NAMALWA (cell line): ENCODE results near the gene PRKAG3.
"Not testable (repeated sequence)": the region's sequence is repeated elsewhere in the genome, so short reads cannot be mapped to it uniquely, and the experiment has no call there.

Source experiments
- DNase-seq: peaks from one replicate; pipeline ENCODE4 v3.0.0-alpha.2; 2015; ENCODE audit warnings: low spot score

Gene PRKAG3

GRCh38 chr2:218863021-218863520 lies 31.5 kb upstream of the PRKAG3 start:
- DNase-seq: no peak

DNA sequence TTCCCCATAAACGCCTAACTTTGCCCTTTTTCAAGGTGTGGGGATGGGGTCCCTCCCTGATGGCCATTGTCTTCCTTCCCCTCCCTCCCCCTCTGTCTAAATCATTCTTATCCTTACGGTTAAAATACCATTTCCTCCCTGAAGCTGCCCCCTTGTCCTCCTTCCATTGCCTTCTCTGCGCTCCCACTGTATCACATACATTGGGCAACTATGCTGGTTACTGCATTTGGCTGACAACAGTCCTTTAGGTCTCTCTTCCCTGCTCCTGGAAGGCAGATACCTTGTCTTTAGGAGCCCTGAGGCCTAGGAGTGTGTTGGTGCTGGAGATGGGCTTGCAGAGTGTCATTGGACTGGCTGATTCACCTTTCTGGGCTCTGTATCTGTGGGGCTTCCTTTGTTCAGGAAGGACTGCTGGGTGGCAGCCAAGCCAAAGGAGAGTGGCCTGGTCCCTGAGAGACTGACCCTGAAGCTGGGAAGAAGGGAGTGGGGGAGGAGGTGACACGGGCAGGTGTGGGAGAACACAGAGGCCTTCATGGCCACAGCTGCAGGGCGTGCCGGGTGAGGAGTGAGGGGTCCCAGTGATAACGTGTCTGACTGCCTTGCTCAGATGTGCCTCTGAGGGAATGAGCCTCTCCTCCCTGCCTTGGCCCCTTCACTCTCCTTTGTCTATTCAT lies 30.2 kb upstream of the PRKAG3 start:
- DNase-seq: no peak

GRCh38 chr2:218860950-218861381 lies 29.4 kb upstream of the PRKAG3 start:
- peak; percentile 43 for DNase-seq

GRCh38 chr2:218859988-218860831 lies 28.6 kb upstream of the PRKAG3 start:
- no peak for DNase-seq

DNA sequence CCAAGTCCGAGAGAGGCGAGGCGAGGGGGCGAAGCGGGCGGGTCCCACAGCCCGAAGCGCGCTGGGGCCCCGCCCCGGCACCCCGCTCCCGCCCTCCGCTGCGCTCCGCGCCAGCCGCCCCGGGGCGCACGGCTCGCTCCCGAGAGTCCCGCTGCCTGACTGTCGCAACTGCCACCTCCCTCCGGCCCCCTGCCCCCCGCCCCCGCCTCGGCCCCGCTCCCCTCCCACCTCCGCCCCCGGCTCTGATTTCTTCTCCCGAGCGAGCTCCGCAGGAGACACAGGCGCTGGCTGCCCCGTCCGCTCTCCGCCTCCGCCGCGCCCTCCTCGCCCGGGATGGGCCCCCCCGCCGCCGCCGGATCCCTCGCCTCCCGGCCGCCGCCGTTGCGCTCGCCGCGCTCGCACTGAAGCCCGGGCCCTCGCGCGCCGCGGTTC lies 28.0 kb upstream of the PRKAG3 start, which contains the start of gene WNT6:
TSS of gene WNT6 (plus strand) at position 250 of the 432 bp plus-strand sequence. CDS start 233 bp downstream, outside the sequence.
- no peak for DNase-seq

DNA sequence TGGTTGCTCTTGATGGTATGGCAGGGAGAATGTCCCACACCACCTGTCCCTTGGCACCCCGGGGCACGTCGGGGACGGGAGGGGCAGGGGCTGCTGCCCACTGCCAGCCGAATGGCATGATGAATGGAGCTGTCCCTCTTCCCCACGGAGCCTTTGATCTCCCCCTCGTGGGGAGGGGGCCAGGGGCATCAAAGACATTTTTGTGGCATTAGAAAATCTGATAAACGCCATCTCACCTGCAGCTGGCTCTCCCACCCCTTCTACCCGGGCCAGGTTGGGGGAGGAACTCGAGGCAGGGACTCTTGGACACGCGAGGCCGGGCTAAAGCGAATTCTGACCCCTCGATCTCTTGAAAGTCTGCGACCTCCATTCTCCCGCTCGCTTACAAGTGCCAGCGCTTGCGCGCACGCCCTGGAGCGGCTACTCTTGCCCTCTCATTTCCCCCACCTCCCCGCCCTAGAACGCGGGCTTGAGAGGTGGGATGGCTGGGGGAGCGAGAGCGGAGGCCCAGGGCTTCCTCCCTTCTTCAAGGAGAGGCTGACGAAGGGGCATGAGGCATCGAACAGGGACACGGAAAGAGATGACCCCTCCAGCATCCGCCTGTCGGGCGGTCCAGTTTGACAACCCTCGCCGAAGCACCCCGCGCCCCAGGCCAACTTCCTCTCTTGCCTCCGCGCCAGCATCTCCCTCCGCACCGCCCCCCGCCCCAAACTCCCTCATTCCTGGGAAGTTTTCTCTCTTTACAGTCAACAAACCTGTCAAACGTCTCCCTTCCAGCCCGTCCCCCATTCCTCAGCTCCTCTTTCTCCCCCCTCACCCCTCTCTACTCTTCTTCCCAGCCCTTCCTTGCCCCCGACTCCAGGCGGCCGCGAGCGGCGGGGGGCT lies 27.3 kb upstream of the PRKAG3 start:
- DNase-seq: no peak

DNA sequence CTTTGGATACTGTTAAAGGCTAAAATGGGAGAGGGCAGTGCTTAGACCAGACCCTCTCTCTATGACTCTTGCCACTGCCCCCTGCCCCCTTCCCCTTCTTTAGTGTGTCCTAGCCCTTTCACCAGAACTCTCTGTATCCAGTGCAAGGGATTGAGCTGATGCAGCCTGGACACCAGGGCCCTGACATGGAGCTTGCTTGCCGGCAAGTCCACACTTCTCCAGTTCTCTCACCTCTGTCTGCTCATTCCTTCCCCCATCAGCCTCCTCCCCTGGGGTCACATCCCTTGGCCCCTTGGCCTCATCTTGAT lies 26.5 kb upstream of the PRKAG3 start:
- no peak for DNase-seq

GRCh38 chr2:218857371-218858137 lies 26.0 kb upstream of the PRKAG3 start:
- no peak for DNase-seq

DNA sequence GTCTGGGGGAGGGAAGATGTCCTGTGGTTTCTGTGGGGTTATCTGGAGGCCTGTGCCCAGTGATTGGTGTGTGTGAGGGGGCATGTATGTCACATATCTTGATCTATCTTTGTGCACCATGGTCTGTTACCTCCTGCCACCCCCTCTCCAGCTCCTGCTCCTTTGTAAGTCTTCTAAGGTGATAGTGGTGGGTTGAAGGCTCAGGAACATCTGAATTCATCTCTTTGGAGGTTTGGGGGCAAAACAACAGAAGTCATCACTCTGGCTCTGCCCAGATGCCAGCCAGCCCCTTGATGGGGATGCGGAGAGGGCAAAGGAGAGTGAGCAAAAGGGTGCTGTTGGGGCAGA lies 25.3 kb upstream of the PRKAG3 start:
- DNase-seq: no peak

DNA sequence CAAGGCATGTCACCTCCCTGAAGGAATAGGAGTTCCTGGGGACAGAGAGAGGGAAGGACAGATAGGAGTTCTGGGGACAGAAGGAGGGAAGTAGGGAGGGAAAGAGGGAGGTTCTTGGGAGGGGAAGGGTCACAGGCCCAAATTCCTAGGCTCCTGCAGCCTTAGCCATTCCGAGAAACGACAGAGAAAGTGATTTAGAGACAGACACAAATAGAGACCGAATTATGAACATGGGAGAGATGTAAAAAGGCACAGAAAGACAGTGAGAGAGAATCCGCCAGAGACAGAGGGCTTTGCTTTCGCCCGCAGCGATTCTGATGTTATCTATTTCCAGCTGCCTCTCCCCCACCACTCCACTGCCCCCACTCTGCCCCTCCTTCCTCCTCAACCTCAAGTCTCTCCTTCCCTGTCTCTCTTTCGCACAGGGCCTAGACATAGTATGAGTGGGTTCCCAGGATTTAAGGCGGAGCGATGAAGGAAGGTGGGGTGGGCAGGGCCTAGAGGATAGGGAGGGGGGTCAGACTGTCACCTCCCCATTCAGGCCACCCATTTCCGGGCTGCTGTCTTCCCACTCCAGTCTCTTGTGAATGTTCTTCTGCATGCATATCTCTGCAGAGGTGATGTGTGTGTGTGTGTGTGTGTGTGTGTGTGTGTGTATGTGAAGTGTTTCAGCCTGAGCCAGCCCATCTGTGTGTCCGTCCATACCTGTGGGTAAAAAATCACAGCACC lies 24.7 kb upstream of the PRKAG3 start:
- DNase-seq: no peak

DNA sequence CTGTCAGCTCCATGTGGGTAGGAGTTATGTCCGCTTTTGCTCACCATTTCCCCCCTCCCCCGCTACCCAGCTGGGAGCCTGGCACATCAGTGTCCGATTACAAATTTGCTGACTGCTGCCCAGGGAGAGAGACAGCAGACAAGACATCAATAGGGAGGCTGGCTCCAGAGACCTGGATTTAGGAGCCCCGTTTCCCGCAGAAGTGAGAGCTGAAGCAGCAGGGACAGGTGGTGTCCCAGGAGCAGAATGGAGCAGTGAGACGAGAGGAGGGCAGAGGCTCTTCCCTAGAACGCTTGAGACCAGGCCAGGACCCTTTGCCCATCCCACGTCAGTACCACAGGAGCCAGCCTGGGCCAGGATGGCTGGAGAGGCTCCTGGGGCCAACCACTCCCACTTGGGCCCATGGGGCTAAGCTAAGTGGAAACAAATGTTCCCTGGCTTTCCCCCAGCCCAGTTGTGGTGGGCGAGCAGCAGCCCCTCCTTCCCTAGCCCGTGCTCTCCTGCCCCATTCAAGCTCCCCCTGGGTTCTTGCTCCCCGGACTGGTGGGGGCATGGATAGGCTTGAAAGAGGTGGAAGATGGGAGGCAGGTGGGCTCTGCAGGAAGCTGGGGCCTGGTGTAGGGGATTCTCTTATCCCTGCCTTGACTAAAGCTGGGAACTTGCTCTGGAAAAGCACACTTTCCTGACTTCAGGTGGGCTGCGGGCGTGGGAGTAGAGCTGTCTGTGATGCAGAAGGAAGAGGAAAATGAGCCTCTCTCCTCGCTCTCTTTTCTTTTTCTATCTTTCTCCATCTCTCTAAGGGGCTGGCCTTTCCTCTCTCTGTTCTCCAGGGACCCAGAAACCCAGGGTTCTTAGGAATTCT lies 23.9 kb upstream of the PRKAG3 start:
- DNase-seq: no peak

DNA sequence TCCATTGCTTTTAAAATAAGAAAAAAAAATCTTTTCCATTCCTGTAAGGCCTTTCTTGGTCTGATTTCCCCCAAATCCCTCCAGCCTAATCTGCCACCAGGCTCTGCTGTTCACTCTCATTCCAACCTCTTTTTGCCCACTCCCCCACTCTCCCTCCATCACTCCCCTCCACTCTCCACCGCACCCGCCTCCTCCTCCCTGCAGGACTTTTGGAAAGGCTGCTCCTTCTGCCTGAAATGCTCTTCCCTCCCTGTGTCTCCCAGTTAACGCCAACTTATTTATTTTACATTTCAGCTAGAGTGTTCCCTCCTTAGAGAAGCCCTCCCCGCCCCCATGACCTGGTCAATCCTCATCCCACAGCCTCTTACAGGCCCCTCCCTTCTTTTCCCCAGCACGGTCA lies 23.3 kb upstream of the PRKAG3 start:
- no peak for DNase-seq

DNA sequence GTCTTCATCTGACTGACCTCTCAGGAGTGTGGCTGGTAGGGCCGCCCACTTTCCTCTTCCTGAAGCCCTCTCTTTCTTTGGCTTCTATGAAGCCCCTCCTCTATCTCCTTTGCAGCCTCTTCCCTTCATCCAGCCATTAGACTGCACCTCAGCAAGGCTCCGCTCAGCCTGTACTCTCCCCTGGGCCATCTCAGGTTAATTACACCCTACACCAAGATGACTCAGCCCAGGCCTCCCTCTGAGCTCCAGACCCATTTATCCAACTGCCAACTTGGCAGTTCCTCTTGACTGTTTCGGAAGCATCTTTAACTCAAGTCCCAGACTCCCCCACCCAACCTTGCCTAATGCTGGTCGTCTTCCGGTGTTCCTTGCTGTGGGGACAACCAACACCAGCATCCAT lies 22.2 kb upstream of the PRKAG3 start:
- no peak for DNase-seq

DNA sequence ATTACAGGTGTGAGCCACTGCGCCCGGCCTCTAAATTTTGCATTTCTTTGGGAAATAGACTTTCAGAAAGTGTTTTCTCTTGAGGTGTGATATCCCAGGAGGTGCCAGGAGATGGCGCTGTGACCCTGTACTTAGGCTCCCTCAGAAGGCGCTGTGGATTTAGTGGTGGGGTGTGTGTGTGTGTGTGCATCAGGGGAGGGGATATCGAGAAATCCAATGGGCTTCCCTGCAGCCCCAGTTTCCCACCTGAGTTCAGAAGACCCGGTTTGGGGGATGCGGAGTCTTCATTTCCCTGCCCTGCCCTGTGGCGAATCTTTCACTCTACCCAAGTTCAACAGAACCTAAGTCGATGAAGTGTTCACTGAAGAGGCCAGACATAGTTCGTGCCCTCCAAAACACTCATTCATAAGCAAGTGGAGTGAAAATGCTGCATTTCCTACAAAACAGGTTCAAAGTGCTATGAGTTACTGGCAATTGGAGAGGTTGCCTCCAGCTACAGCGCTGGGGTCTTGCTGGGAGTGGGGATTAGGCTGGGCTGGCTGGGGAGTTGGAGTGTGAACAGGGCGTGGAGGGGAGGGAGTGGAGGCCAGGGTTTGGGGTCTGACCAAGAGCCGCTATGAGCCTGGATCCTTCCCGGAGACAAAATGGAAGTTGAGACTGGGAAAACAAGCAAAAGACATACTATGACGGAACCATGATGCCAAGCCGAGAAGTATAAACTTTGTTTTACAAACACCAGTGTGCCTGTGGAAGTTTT lies 21.5 kb upstream of the PRKAG3 start:
- peak; percentile 77 for DNase-seq

DNA sequence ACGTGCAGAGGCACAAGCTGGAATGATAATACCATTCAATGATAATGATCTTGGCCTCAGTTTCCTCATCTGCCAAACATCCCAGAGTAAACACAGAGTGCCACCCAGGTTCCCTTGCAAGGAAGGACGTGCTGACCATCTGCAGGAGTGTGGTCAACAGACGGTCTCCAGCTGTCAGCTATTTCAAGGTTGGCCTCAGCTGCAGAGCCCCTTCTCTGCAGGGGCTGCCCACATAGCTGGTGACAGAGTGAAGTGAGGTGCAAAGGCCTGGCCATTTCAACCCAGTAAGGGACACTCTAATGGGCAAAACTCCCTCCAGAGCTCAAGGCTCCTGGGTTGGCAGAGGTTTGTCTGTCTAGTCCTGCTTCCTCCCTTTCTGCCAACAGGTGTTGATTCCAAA lies 19.7 kb upstream of the PRKAG3 start:
- DNase-seq: no peak

DNA sequence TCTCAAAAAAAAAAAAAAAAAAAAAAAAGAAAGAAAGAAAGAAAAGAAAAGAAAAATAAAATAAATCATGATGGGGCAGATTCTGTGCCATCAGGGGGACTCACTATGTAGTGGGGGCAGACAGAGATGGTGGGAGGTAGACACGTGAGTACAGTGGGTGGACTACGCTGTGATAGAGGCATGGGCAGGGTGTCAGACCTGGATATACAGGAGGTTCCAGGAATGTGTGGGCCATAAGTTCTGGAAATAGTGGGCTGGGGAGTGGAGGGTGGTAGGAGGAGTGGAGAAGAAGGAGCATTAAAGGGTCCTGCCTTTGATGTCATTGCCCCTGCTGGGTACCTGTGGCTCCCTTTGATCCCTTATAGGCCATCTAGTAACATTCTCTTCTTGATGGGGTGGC lies 19.2 kb upstream of the PRKAG3 start:
- DNase-seq: no peak

DNA sequence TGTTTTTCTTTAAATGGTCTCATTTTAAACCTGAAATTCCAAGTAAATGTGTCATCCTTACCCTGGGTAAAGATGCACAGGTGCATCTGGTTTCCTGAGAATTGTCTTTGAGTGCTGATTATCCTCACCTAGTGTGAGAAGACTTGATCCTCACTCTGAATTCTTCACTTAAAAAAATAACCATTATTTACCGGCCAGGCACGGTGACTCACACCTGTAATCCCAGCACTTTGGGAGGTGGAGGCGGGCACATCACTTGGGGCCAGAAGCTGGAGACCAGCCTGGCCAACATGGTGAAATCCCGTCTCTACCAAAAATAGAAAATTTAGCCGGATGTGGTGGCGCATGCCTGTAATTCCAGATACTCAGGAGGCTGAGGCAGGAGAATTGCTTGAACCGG lies 18.1 kb upstream of the PRKAG3 start:
- DNase-seq: no peak

- DNase-seq: not testable (repeated sequence)
Measured at GRCh38 chr2:218846963-218847362, 15.4 kb upstream of the PRKAG3 start.

DNA sequence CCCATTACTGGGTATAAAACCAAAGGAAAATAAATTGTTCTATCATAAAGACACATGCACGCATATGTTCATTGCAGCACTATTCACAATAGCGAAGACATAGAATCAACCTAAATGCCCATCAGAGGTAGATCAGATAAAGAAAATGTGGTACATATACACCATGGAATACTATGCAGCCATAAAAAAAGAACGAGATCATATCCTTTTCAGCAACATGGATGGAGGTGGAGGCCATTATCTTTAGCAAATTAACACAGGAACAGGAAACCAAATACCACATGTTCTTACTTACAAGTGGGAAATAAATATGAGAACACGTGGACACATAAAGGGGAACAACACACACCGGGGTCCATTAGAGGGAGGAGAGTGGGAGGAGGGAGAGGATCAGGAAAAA lies 12.7 kb upstream of the PRKAG3 start:
- DNase-seq: not testable (repeated sequence)
